CD4-positive, CD25-positive, alpha-beta regulatory T cell (primary cell): ENCODE measurements around the gene NXF1. TPM values are rescaled to one million over a fixed set of nuclear protein-coding genes. Genes with fewer than 3 reads are reported as not detected.
"Not testable (repeated sequence)": the region's sequence is repeated elsewhere in the genome, so short reads cannot be mapped to it uniquely, and the experiment has no call there.

Source experiments
- ATAC-seq, 2 donors: fragments of 150-1000 bp; cut with Tn5 transposase; one replicate each; pipeline ENCODE4 v1.10.0; 2021; ENCODE audit warnings: low read depth in 2 of 2, moderate number of reproducible peaks in 2 of 2, moderate library complexity in 1 of 2
- DNase-seq, 3 donors: peaks; one replicate each; pipeline versions ENCODE4 v3.0.0 to v3.0.0-alpha.2; 2012 to 2022; ENCODE audit warnings: mixed read lengths in 1 of 3
- H3K27ac ChIP-seq: one replicate; pipeline ENCODE4 v1.7.0; 2013; ENCODE audit warnings: mild to moderate bottlenecking, low read length; ENCODE audit not compliant: insufficient read depth, poor library complexity, severe bottlenecking
- H3K27me3 ChIP-seq: one replicate; pipeline ENCODE4 v1.7.0; 2013; ENCODE audit warnings: low read length; ENCODE audit not compliant: control insufficient read depth, insufficient read depth
- H3K36me3 ChIP-seq: one replicate; pipeline ENCODE4 v1.7.0; 2013; ENCODE audit warnings: mild to moderate bottlenecking, low read length, moderate library complexity; ENCODE audit not compliant: control insufficient read depth, insufficient read depth
- H3K4me1 ChIP-seq: 2 replicates; pipeline ENCODE4 v1.7.0; 2013; ENCODE audit warnings: mild to moderate bottlenecking, low read length; ENCODE audit not compliant: insufficient read depth, control insufficient read depth, poor library complexity, severe bottlenecking
- H3K4me3 ChIP-seq: one replicate; pipeline ENCODE4 v1.7.0; 2013; ENCODE audit warnings: low read depth, mild to moderate bottlenecking, low read length, moderate library complexity
- H3K9me3 ChIP-seq, 2 experiments: 1 replicate in 1 of 2; 2 replicates in 1 of 2; pipeline ENCODE4 v1.7.0; 2013; ENCODE audit warnings: low read length in 2 of 2, mild to moderate bottlenecking in 1 of 2, moderate library complexity in 1 of 2; ENCODE audit not compliant: control insufficient read depth in 2 of 2
- H3K27ac Mint-ChIP-seq, 3 donors: one replicate each; pipeline ENCODE4 v1.8.0; 2020 to 2022; ENCODE audit warnings: mild to moderate bottlenecking in 3 of 3, mixed read lengths in 3 of 3, moderate library complexity in 2 of 3
- H3K27me3 Mint-ChIP-seq: one replicate; pipeline ENCODE4 v1.8.0; 2022; ENCODE audit warnings: mild to moderate bottlenecking, mixed read lengths
- H3K36me3 Mint-ChIP-seq: one replicate; pipeline ENCODE4 v1.8.0; 2020; ENCODE audit warnings: mixed read lengths
- H3K4me1 Mint-ChIP-seq, 4 donors: one replicate each; pipeline ENCODE4 v1.8.0; 2020 to 2022; ENCODE audit warnings: mixed read lengths in 4 of 4, mild to moderate bottlenecking in 1 of 4
- H3K4me3 Mint-ChIP-seq, 4 donors: one replicate each; pipeline ENCODE4 v1.8.0; 2020 to 2022; ENCODE audit warnings: mild to moderate bottlenecking in 4 of 4, mixed read lengths in 4 of 4, moderate library complexity in 3 of 4
- H3K9me3 Mint-ChIP-seq, 7 donors: one replicate each; pipeline ENCODE4 v1.8.0; 2020 to 2022; ENCODE audit warnings: mixed read lengths in 7 of 7, mild to moderate bottlenecking in 3 of 7, moderate library complexity in 2 of 7
- polyA plus RNA-seq, 4 donors: library from polyadenylated mRNA; unstranded; fragments of 300-500 nt; fragmentation: Illumina TruSeq; gene quantifications; one replicate each; pipeline ENCODE4 v1.2.3, GENCODE V29; 2021
- total RNA-seq: library from RNA; stranded (reverse); gene quantifications from one replicate; pipeline ENCODE4 v1.2.3, GENCODE V29; 2022

NXF1 gene
- total and polyA plus RNA-seq, 5 donors from 2014 or later = 47.3 to 309 (median 69.6) TPM

- H3K27ac Mint-ChIP-seq = peak within 1 kb of the TSS; percentile 97 to 99 (median 98)
- peaks cover 30% of the 10 kb centered on the region for H3K4me1 ChIP-seq
- H3K9me3 ChIP-seq = no peaks in the 10 kb centered on the region
- H3K4me3 ChIP-seq = peak within 1 kb of the TSS; percentile 94
- peak; percentile 95 to 97 for ATAC-seq
- H3K27ac ChIP-seq = peak within 1 kb of the TSS; percentile 92
- no peaks in the 10 kb centered on the region for H3K9me3 Mint-ChIP-seq
- H3K36me3 Mint-ChIP-seq = peaks cover 7% of the 10 kb centered on the region
- no peaks in the 10 kb centered on the region for H3K27me3 ChIP-seq
- H3K36me3 ChIP-seq = peaks cover 15% of the 10 kb centered on the region
- no peaks in the 10 kb centered on the region for H3K27me3 Mint-ChIP-seq
- H3K4me3 Mint-ChIP-seq = peak within 1 kb of the TSS; percentile 93 to 99 (median 96)
- DNase-seq = peak; percentile 96 to 100 (median 99)
- peaks cover under 1 to 43% (median 19%) of the 10 kb centered on the region in 4 donors for H3K4me1 Mint-ChIP-seq
Measured at GRCh38 chr11:62753736-62754603, 51.3 kb downstream of the NXF1 start, which contains the start of gene ZBTB3. ZBTB3 (minus strand) TSS chr11:62754160; CDS start chr11:62753664, 496 bp downstream.

GRCh38 chr11:62752994-62753735, 52.1 kb downstream of the NXF1 start:
- ATAC-seq (no peak), DNase-seq (no peak)
- Histone ChIP-seq H3K27ac (peak overlapping the region; percentile 92), H3K4me1 (peaks cover 30% of the 10 kb centered on the region), H3K27me3 (no peaks in the 10 kb centered on the region), H3K36me3 (peaks cover 17% of the 10 kb centered on the region), H3K9me3 (no peaks in the 10 kb centered on the region), H3K4me3 (peak overlapping the region; percentile 94)
- peak overlapping the region; percentile 97 to 99 (median 98) for H3K27ac Mint-ChIP-seq
- H3K27me3 Mint-ChIP-seq = no peaks in the 10 kb centered on the region
- H3K4me1 Mint-ChIP-seq = peaks cover 0 to 47% (median 21%) of the 10 kb centered on the region in 4 donors
- H3K36me3 Mint-ChIP-seq = peaks cover 10% of the 10 kb centered on the region
- H3K9me3 Mint-ChIP-seq = no peaks in the 10 kb centered on the region
- peak overlapping the region; percentile 93 to 99 (median 96) for H3K4me3 Mint-ChIP-seq

GRCh38 chr11:62752177-62752785, 53.0 kb downstream of the NXF1 start:
- Histone ChIP-seq H3K36me3 (peaks cover 17% of the 10 kb centered on the region), H3K9me3 (no peaks in the 10 kb centered on the region), H3K4me1 (peaks cover 30% of the 10 kb centered on the region), H3K27ac (no peak overlapping the region), H3K27me3 (no peaks in the 10 kb centered on the region), H3K4me3 (no peak overlapping the region)
- peak overlapping the region; percentile 67 to 97 (median 92) for H3K27ac Mint-ChIP-seq
- H3K9me3 Mint-ChIP-seq = no peaks in the 10 kb centered on the region
- DNase-seq (no peak), ATAC-seq (no peak)
- H3K4me1 Mint-ChIP-seq = peaks cover 0 to 50% (median 23%) of the 10 kb centered on the region in 4 donors
- peak overlapping the region in 3 of 4 donors; percentile 31 to 95 (median 93) for H3K4me3 Mint-ChIP-seq
- H3K27me3 Mint-ChIP-seq = no peaks in the 10 kb centered on the region
- peaks cover 10% of the 10 kb centered on the region for H3K36me3 Mint-ChIP-seq

GRCh38 chr11:62749931-62750330, 55.3 kb downstream of the NXF1 start:
- H3K4me3 ChIP-seq, H3K27ac ChIP-seq, H3K9me3 ChIP-seq, DNase-seq, ATAC-seq, H3K27me3 Mint-ChIP-seq, H3K27me3 ChIP-seq, H3K36me3 Mint-ChIP-seq, H3K9me3 Mint-ChIP-seq: not testable (repeated sequence)
- Histone ChIP-seq H3K4me1 (peaks cover 30% of the 10 kb centered on the region), H3K36me3 (peaks cover 17% of the 10 kb centered on the region)
- Mint-ChIP-seq H3K27ac (peak overlapping the region in 1 of 3 donors; percentile 55), H3K4me3 (peak overlapping the region in 1 of 4 donors; percentile 38), H3K4me1 (peaks cover 0 to 50% (median 24%) of the 10 kb centered on the region in 4 donors)

GRCh38 chr11:62747475-62748160, 57.6 kb downstream of the NXF1 start:
- H3K36me3 ChIP-seq = peaks cover 15% of the 10 kb centered on the region
- peak overlapping the region in 1 of 3 donors; percentile 12 for H3K27ac Mint-ChIP-seq
- H3K9me3 Mint-ChIP-seq = no peaks in the 10 kb centered on the region
- DNase-seq (no peak), ATAC-seq (no peak)
- peaks cover 0 to 32% (median 17%) of the 10 kb centered on the region in 4 donors for H3K4me1 Mint-ChIP-seq
- H3K4me1 ChIP-seq = peaks cover 16% of the 10 kb centered on the region
- H3K36me3 Mint-ChIP-seq = peaks cover 10% of the 10 kb centered on the region
- H3K4me3 Mint-ChIP-seq = no peak overlapping the region
- H3K9me3 ChIP-seq = no peaks in the 10 kb centered on the region
- H3K4me3 ChIP-seq = no peak overlapping the region
- H3K27me3 ChIP-seq = no peaks in the 10 kb centered on the region
- no peak overlapping the region for H3K27ac ChIP-seq
- no peaks in the 10 kb centered on the region for H3K27me3 Mint-ChIP-seq

Other genes with a start within 250 kb of the NXF1 start
- gene EEF1G, start 231.5 kb downstream of the NXF1 start, total RNA-seq = 1,198 TPM
- gene EEF1G, start 231.5 kb downstream of the NXF1 start, polyA plus RNA-seq = 1,000 to 10,000 TPM in 3 of 4 donors, 100 to 1,000 TPM in 1; 775 to 1,680 (median 1,413) TPM
- 22.0 TPM for gene TUT1, start 213.9 kb downstream of the NXF1 start, total RNA-seq
- gene TUT1, start 213.9 kb downstream of the NXF1 start, polyA plus RNA-seq = 10 to 100 TPM in 3 of 4 donors, 1 to 10 TPM in 1; 6.5 to 11.9 (median 10.9) TPM
- 172 TPM for gene MTA2, start 203.6 kb downstream of the NXF1 start, total RNA-seq
- gene MTA2, start 203.6 kb downstream of the NXF1 start, polyA plus RNA-seq = 10 to 100 TPM; 30.3 to 38.6 (median 33.9) TPM
- gene EML3, start 192.7 kb downstream of the NXF1 start, total RNA-seq = 165 TPM
- gene EML3, start 192.7 kb downstream of the NXF1 start, polyA plus RNA-seq = 10 to 100 TPM; 16.1 to 23.2 (median 16.4) TPM
- 1.9 TPM for gene ROM1, start 192.2 kb downstream of the NXF1 start, total RNA-seq
- 1 to 10 TPM in 2 of 4 donors, under 1 TPM in 2; 0.41 to 1.3 (median 0.80) TPM for gene ROM1, start 192.2 kb downstream of the NXF1 start, polyA plus RNA-seq
- 57.5 TPM for gene B3GAT3, start 183.5 kb downstream of the NXF1 start, total RNA-seq
- 10 to 100 TPM; 34.3 to 43.1 (median 35.7) TPM for gene B3GAT3, start 183.5 kb downstream of the NXF1 start, polyA plus RNA-seq
- 169 TPM for gene GANAB, start 158.8 kb downstream of the NXF1 start, total RNA-seq
- gene GANAB, start 158.8 kb downstream of the NXF1 start, polyA plus RNA-seq = 100 to 1,000 TPM; 128 to 138 (median 135) TPM
- 11.7 TPM for gene INTS5, start 152.1 kb downstream of the NXF1 start, total RNA-seq
- 10 to 100 TPM; 33.2 to 49.9 (median 39.2) TPM for gene INTS5, start 152.1 kb downstream of the NXF1 start, polyA plus RNA-seq
- 30.5 TPM for gene C11orf98, start 140.2 kb downstream of the NXF1 start, total RNA-seq
- gene C11orf98, start 140.2 kb downstream of the NXF1 start, polyA plus RNA-seq = 100 to 1,000 TPM; 118 to 149 (median 137) TPM
- gene CSKMT, start 140.1 kb downstream of the NXF1 start, total RNA-seq = 12.3 TPM
- gene CSKMT, start 140.1 kb downstream of the NXF1 start, polyA plus RNA-seq = 1 to 10 TPM; 1.9 to 3.8 (median 2.7) TPM
- gene UQCC3, start 133.8 kb downstream of the NXF1 start, total RNA-seq = 3.5 TPM
- gene UQCC3, start 133.8 kb downstream of the NXF1 start, polyA plus RNA-seq = 10 to 100 TPM; 11.0 to 13.9 (median 12.2) TPM
- gene LBHD1, start 133.2 kb downstream of the NXF1 start, total RNA-seq = 9.9 TPM
- 1 to 10 TPM; 1.8 to 2.6 (median 2.2) TPM for gene LBHD1, start 133.2 kb downstream of the NXF1 start, polyA plus RNA-seq
- 204 TPM for gene UBXN1, start 126.4 kb downstream of the NXF1 start, total RNA-seq
- gene UBXN1, start 126.4 kb downstream of the NXF1 start, polyA plus RNA-seq = 100 to 1,000 TPM; 221 to 252 (median 236) TPM
- not detected for gene LRRN4CL, start 115.9 kb downstream of the NXF1 start, total RNA-seq
- gene LRRN4CL, start 115.9 kb downstream of the NXF1 start, polyA plus RNA-seq = not detected
- 23.9 TPM for gene BSCL2, start 98.0 kb downstream of the NXF1 start, total RNA-seq
- gene BSCL2, start 98.0 kb downstream of the NXF1 start, polyA plus RNA-seq = 10 to 100 TPM; 36.2 to 49.2 (median 42.9) TPM
- gene GNG3, start 97.8 kb downstream of the NXF1 start, total RNA-seq = not detected
- gene GNG3, start 97.8 kb downstream of the NXF1 start, polyA plus RNA-seq = under 1 TPM in 2 of 4 donors, not detected in 2; 0.21 to 0.72 TPM
- 52.8 TPM for gene HNRNPUL2, start 78.0 kb downstream of the NXF1 start, total RNA-seq
- 1 to 10 TPM in 3 of 4 donors, under 1 TPM in 1; 0.85 to 1.5 (median 1.2) TPM for gene HNRNPUL2, start 78.0 kb downstream of the NXF1 start, polyA plus RNA-seq
- gene TTC9C, start 77.0 kb downstream of the NXF1 start, total RNA-seq = 19.4 TPM
- 10 to 100 TPM; 27.6 to 39.5 (median 31.6) TPM for gene TTC9C, start 77.0 kb downstream of the NXF1 start, polyA plus RNA-seq
- 8.5 TPM for gene ZBTB3, start 51.3 kb downstream of the NXF1 start, total RNA-seq
- 1 to 10 TPM; 4.8 to 7.2 (median 5.5) TPM for gene ZBTB3, start 51.3 kb downstream of the NXF1 start, polyA plus RNA-seq
- gene POLR2G, start 43.9 kb downstream of the NXF1 start, total RNA-seq = 74.9 TPM
- 100 to 1,000 TPM; 241 to 286 (median 253) TPM for gene POLR2G, start 43.9 kb downstream of the NXF1 start, polyA plus RNA-seq
- gene TAF6L, start 34.0 kb downstream of the NXF1 start, total RNA-seq = 13.1 TPM
- 1 to 10 TPM; 5.8 to 9.5 (median 7.5) TPM for gene TAF6L, start 34.0 kb downstream of the NXF1 start, polyA plus RNA-seq
- 26.3 TPM for gene TMEM179B, start 18.0 kb downstream of the NXF1 start, total RNA-seq
- gene TMEM179B, start 18.0 kb downstream of the NXF1 start, polyA plus RNA-seq = 100 to 1,000 TPM; 129 to 172 (median 152) TPM
- gene TMEM223, start 13.4 kb downstream of the NXF1 start, total RNA-seq = 9.1 TPM
- gene TMEM223, start 13.4 kb downstream of the NXF1 start, polyA plus RNA-seq = 10 to 100 TPM; 55.2 to 71.9 (median 69.2) TPM
- 128 TPM for gene STX5, start 26.6 kb upstream of the NXF1 start, total RNA-seq
- 10 to 100 TPM; 28.2 to 39.8 (median 35.4) TPM for gene STX5, start 26.6 kb upstream of the NXF1 start, polyA plus RNA-seq
- gene TEX54, start 27.4 kb upstream of the NXF1 start, total RNA-seq = not detected
- 1 to 10 TPM in 2 of 4 donors, under 1 TPM in 1, not detected in 1; 0.76 to 2.2 (median 2.1) TPM for gene TEX54, start 27.4 kb upstream of the NXF1 start, polyA plus RNA-seq
- gene WDR74, start 34.1 kb upstream of the NXF1 start, total RNA-seq = 201 TPM
- 10 to 100 TPM; 41.6 to 61.1 (median 49.0) TPM for gene WDR74, start 34.1 kb upstream of the NXF1 start, polyA plus RNA-seq
- 277 TPM for gene SLC3A2, start 75.5 kb upstream of the NXF1 start, total RNA-seq
- gene SLC3A2, start 75.5 kb upstream of the NXF1 start, polyA plus RNA-seq = 100 to 1,000 TPM; 158 to 172 (median 168) TPM
- gene CHRM1, start 115.9 kb upstream of the NXF1 start, total RNA-seq = not detected
- not detected for gene CHRM1, start 115.9 kb upstream of the NXF1 start, polyA plus RNA-seq
- gene SLC22A6, start 179.5 kb upstream of the NXF1 start, total RNA-seq = not detected
- gene SLC22A6, start 179.5 kb upstream of the NXF1 start, polyA plus RNA-seq = not detected
- not detected for gene SLC22A8, start 210.4 kb upstream of the NXF1 start, total RNA-seq
- gene SLC22A8, start 210.4 kb upstream of the NXF1 start, polyA plus RNA-seq = not detected